Naive thymus-derived CD4-positive, alpha-beta T cell (primary cell): ENCODE measurements around the gene JUND. TPM values are rescaled to one million over a fixed set of nuclear protein-coding genes. Genes with fewer than 3 reads are reported as not detected.
A peak's percentile ranks its signal among the peaks of the same experiment; 100 is the strongest.

Experiments used
- ATAC-seq: fragments of 150-1000 bp; cut with Tn5 transposase; 2 replicates; pipeline ENCODE4 v1.10.0; 2021; ENCODE audit warnings: mild to moderate bottlenecking, moderate library complexity
- CTCF ChIA-PET: fragments of 350-600 bp; sonication (Branson Sonifier 250); formaldehyde crosslinking; loops from one replicate; lab custom pipeline; 2021; ENCODE audit warnings: antibody characterized with exemption; lab: Charles Lee
- POLR2A ChIA-PET: fragments of 350-600 bp; sonication (Branson Sonifier 250); formaldehyde crosslinking; loops from one replicate; lab custom pipeline; 2021; ENCODE audit warnings: antibody characterized with exemption, inconsistent platforms; lab: Charles Lee
- DNase-seq, 9 donors: peaks; one replicate each; pipeline versions ENCODE4 v3.0.0 to v3.0.0-alpha.2; 2020 to 2022; ENCODE audit warnings: mixed read lengths in 1 of 9
- H3K27ac ChIP-seq: one replicate; pipeline ENCODE4 v1.7.0; 2013; ENCODE audit warnings: mild to moderate bottlenecking, low read depth, low read length, moderate library complexity
- H3K27me3 ChIP-seq, 2 donors: one replicate each; pipeline ENCODE4 v1.7.0; 2013; ENCODE audit warnings: low read length in 2 of 2, mild to moderate bottlenecking in 2 of 2, moderate library complexity in 2 of 2; ENCODE audit not compliant: control insufficient read depth in 2 of 2, insufficient read depth in 2 of 2
- H3K36me3 ChIP-seq, 3 experiments: 1 replicate in 2 of 3; 2 replicates in 1 of 3; pipeline ENCODE4 v1.7.0; 2013; ENCODE audit warnings: low read length in 3 of 3, mild to moderate bottlenecking in 3 of 3, moderate library complexity in 1 of 3; ENCODE audit not compliant: insufficient read depth in 3 of 3, control insufficient read depth in 2 of 3
- H3K4me1 ChIP-seq, 2 donors: one replicate each; pipeline ENCODE4 v1.7.0; 2013; ENCODE audit warnings: low read length in 2 of 2, mild to moderate bottlenecking in 2 of 2, moderate library complexity in 1 of 2; ENCODE audit not compliant: control insufficient read depth in 2 of 2, insufficient read depth in 2 of 2
- H3K4me3 ChIP-seq: 2 replicates; pipeline ENCODE4 v1.7.0; 2013; ENCODE audit warnings: mild to moderate bottlenecking, low read length
- H3K9me3 ChIP-seq, 3 experiments: 1 replicate in 2 of 3; 2 replicates in 1 of 3; pipeline ENCODE4 v1.7.0; 2013; ENCODE audit warnings: low read length in 3 of 3; ENCODE audit not compliant: control insufficient read depth in 2 of 3
- H3K27ac Mint-ChIP-seq, 9 donors: one replicate each; pipeline ENCODE4 v1.8.0; 2020 to 2022; ENCODE audit warnings: mixed read lengths in 9 of 9, mild to moderate bottlenecking in 8 of 9, moderate library complexity in 5 of 9, inconsistent platforms in 2 of 9
- H3K27me3 Mint-ChIP-seq, 5 donors: one replicate each; pipeline ENCODE4 v1.8.0; 2021 to 2022; ENCODE audit warnings: mixed read lengths in 5 of 5, mild to moderate bottlenecking in 1 of 5
- H3K36me3 Mint-ChIP-seq, 5 donors: one replicate each; pipeline ENCODE4 v1.8.0; 2020 to 2022; ENCODE audit warnings: mixed read lengths in 5 of 5, mild to moderate bottlenecking in 3 of 5, inconsistent platforms in 1 of 5
- H3K4me1 Mint-ChIP-seq, 7 donors: one replicate each; pipeline ENCODE4 v1.8.0; 2020 to 2022; ENCODE audit warnings: mixed read lengths in 7 of 7, mild to moderate bottlenecking in 3 of 7, inconsistent platforms in 1 of 7
- H3K4me3 Mint-ChIP-seq, 10 donors: one replicate each; pipeline ENCODE4 v1.8.0; 2020 to 2022; ENCODE audit warnings: mild to moderate bottlenecking in 10 of 10, mixed read lengths in 10 of 10, moderate library complexity in 6 of 10, inconsistent platforms in 2 of 10
- H3K9me3 Mint-ChIP-seq, 11 donors: one replicate each; pipeline ENCODE4 v1.8.0; 2020 to 2022; ENCODE audit warnings: mixed read lengths in 11 of 11, mild to moderate bottlenecking in 4 of 11, inconsistent platforms in 1 of 11, moderate library complexity in 1 of 11
- intact Hi-C, 2 donors: fragments of 100-400 bp; cut with micrococcal nuclease; formaldehyde crosslinking; loops; one replicate each; pipeline ENCODE4 v1.15.1; 2023
- polyA plus RNA-seq, 2 donors: library from polyadenylated mRNA; unstranded; fragments of 300-500 nt; fragmentation: Illumina TruSeq; gene quantifications; one replicate each; pipeline ENCODE4 v1.2.3, GENCODE V29; 2021
- total RNA-seq, 6 experiments: library from RNA in 5 of 6; stranded (reverse) in 5 of 6; gene quantifications; 1 replicate in 5 of 6; 2 replicates in 1 of 6; pipeline ENCODE4 v1.2.3 and lab custom pipeline; 2021 to 2026

Gene JUND
- total and polyA plus RNA-seq, 7 experiments from 2014 or later: 29.0 to 1,360 (median 234) TPM

- intact Hi-C loops: loop anchor here in 1 of 2 donors (5.0 kb wide), 2 partner anchors 98 to 312 kb away; partner anchors contain the start of genes ARRDC2 and SSBP4
Observed at GRCh38 chr19:18319591-18320135, 38.2 kb upstream of the JUND start.

GRCh38 chr19:18317961-18318800, 36.8 kb upstream of the JUND start:
- no peaks in the 10 kb centered on the region for H3K27me3 Mint-ChIP-seq
- no peaks in the 10 kb centered on the region for H3K27me3 ChIP-seq
- ChIA-PET POLR2A (interaction anchor here (0.7 to 19.6 kb wide), 11 partner anchors 8 to 114 kb away, joined by 3 to 757 read pairs (median 6); partner anchors contain the start of genes IQCN, JUND and RAB3A), CTCF (interaction anchor here (0.6 to 3.7 kb wide), 6 partner anchors 10 to 111 kb away, joined by 3 to 29 read pairs (median 5); partner anchors contain the start of gene JUND)
- H3K27ac ChIP-seq: peak overlapping the region; percentile 78
- intact Hi-C loops: loop anchor here (1.0 kb wide), 2 partner anchors 14 to 27 kb away; no protein-coding TSS in a partner anchor
- H3K4me1 ChIP-seq: peaks cover 43 to 53% of the 10 kb centered on the region in 2 donors
- peaks cover 0 to 11% (median 0%) of the 10 kb centered on the region in 3 experiments for H3K36me3 ChIP-seq
- peaks cover 0 to 28% (median 0%) of the 10 kb centered on the region in 5 donors for H3K36me3 Mint-ChIP-seq
- no peaks in the 10 kb centered on the region for H3K9me3 ChIP-seq
- H3K27ac Mint-ChIP-seq: peak overlapping the region; percentile 73 to 95 (median 92)
- H3K4me3 ChIP-seq: peak overlapping the region; percentile 56
- peaks cover 40 to 66% (median 58%) of the 10 kb centered on the region in 7 donors for H3K4me1 Mint-ChIP-seq
- H3K4me3 Mint-ChIP-seq: peak overlapping the region; percentile 64 to 81 (median 74)
- ATAC-seq (peak; percentile 42), DNase-seq (peak in 8 of 9 donors; percentile 37 to 54 (median 43))
- no peaks in the 10 kb centered on the region for H3K9me3 Mint-ChIP-seq

More at GRCh38 chr19:18319591-18320135, 38.2 kb upstream of the JUND start:
- ATAC-seq (no peak), DNase-seq (no peak)
- peak overlapping the region; percentile 38 to 80 (median 73) for H3K4me3 Mint-ChIP-seq
- H3K9me3 Mint-ChIP-seq: no peaks in the 10 kb centered on the region
- H3K27me3 Mint-ChIP-seq: no peaks in the 10 kb centered on the region
- H3K9me3 ChIP-seq: no peaks in the 10 kb centered on the region
- H3K4me3 ChIP-seq: no peak overlapping the region
- ChIA-PET CTCF (interaction anchor here (1.1 to 3.7 kb wide), 4 partner anchors 15 to 41 kb away, joined by 3 to 81 read pairs (median 17); partner anchors contain the start of gene JUND), POLR2A (interaction anchor here (0.6 to 19.6 kb wide), 12 partner anchors 9 to 170 kb away, joined by 3 to 757 read pairs (median 7); partner anchors contain the start of genes IQCN, JUND and RAB3A)
- peaks cover 0 to 28% (median 0%) of the 10 kb centered on the region in 5 donors for H3K36me3 Mint-ChIP-seq
- peaks cover 51 to 63% of the 10 kb centered on the region in 2 donors for H3K4me1 ChIP-seq
- H3K27ac ChIP-seq: peak overlapping the region; percentile 94
- H3K36me3 ChIP-seq: peaks cover 0 to under 1% (median 0%) of the 10 kb centered on the region in 3 experiments
- no peaks in the 10 kb centered on the region for H3K27me3 ChIP-seq
- H3K4me1 Mint-ChIP-seq: peaks cover 47 to 71% (median 64%) of the 10 kb centered on the region in 7 donors
- peak overlapping the region; percentile 72 to 95 (median 89) for H3K27ac Mint-ChIP-seq

GRCh38 chr19:18313398-18313797, 32.0 kb upstream of the JUND start:
- peaks cover 0 to 52% (median 5%) of the 10 kb centered on the region in 3 experiments for H3K36me3 ChIP-seq
- no peak overlapping the region for H3K4me3 ChIP-seq
- Mint-ChIP-seq H3K36me3 (peaks cover 0 to 11% (median 0%) of the 10 kb centered on the region in 5 donors), H3K27ac (peak overlapping the region in 3 of 9 donors; percentile 5 to 28 (median 21)), H3K9me3 (no peaks in the 10 kb centered on the region), H3K4me3 (no peak overlapping the region), H3K27me3 (no peaks in the 10 kb centered on the region), H3K4me1 (peaks cover 11 to 40% (median 23%) of the 10 kb centered on the region in 7 donors)
- no peak for ATAC-seq
- POLR2A ChIA-PET: interaction anchor here (0.6 to 7.4 kb wide), 5 partner anchors 9 to 33 kb away, joined by 5 to 103 read pairs (median 14); partner anchors contain the start of genes JUND and LSM4
- DNase-seq: no peak
- no peaks in the 10 kb centered on the region for H3K27me3 ChIP-seq
- CTCF ChIA-PET: no interaction called here
- H3K27ac ChIP-seq: no peak overlapping the region
- intact Hi-C loops: no loop called here
- no peaks in the 10 kb centered on the region for H3K9me3 ChIP-seq
- peaks cover 9 to 13% of the 10 kb centered on the region in 2 donors for H3K4me1 ChIP-seq

- Mint-ChIP-seq H3K36me3 (peaks cover 0 to 11% (median under 1%) of the 10 kb centered on the region in 5 donors), H3K27me3 (no peaks in the 10 kb centered on the region), H3K27ac (peak overlapping the region in 1 of 9 donors; percentile 19), H3K9me3 (no peaks in the 10 kb centered on the region), H3K4me1 (peaks cover 4 to 35% (median 20%) of the 10 kb centered on the region in 7 donors), H3K4me3 (no peak overlapping the region)
- intact Hi-C loops: no loop called here
- H3K4me3 ChIP-seq: no peak overlapping the region
- no peak overlapping the region for H3K27ac ChIP-seq
- ChIA-PET POLR2A (interaction anchor here (0.6 to 7.4 kb wide), 5 partner anchors 9 to 280 kb away, joined by 6 to 103 read pairs (median 14); partner anchors contain the start of genes JUND and LSM4), CTCF (interaction anchor here (1.4 kb wide), 1 partner anchor 33 kb away, joined by 5 read pairs; no protein-coding TSS in a partner anchor)
- no peak for ATAC-seq
- H3K27me3 ChIP-seq: no peaks in the 10 kb centered on the region
- H3K9me3 ChIP-seq: no peaks in the 10 kb centered on the region
- DNase-seq: no peak
- peaks cover 0 to 15% of the 10 kb centered on the region in 2 donors for H3K4me1 ChIP-seq
- peaks cover 0 to 52% (median 5%) of the 10 kb centered on the region in 3 experiments for H3K36me3 ChIP-seq
Observed at GRCh38 chr19:18312092-18312534, 30.7 kb upstream of the JUND start.

GRCh38 chr19:18311502-18312091, 30.2 kb upstream of the JUND start:
- no peaks in the 10 kb centered on the region for H3K27me3 Mint-ChIP-seq

More at GRCh38 chr19:18311502-18312091, 30.2 kb upstream of the JUND start:
- intact Hi-C loops: no loop called here
- H3K36me3 Mint-ChIP-seq: peaks cover 0 to 11% (median 5%) of the 10 kb centered on the region in 5 donors
- POLR2A ChIA-PET: interaction anchor here (0.6 to 4.2 kb wide), 4 partner anchors 11 to 279 kb away, joined by 4 to 40 read pairs (median 10); partner anchors contain the start of genes JUND and LSM4
- no peak for ATAC-seq
- no peak for DNase-seq
- H3K4me3 ChIP-seq: no peak overlapping the region
- CTCF ChIA-PET: interaction anchor here (1.4 kb wide), 1 partner anchor 32 kb away, joined by 5 read pairs; no protein-coding TSS in a partner anchor
- H3K27ac Mint-ChIP-seq: no peak overlapping the region
- H3K36me3 ChIP-seq: peaks cover 0 to 52% (median 5%) of the 10 kb centered on the region in 3 experiments
- no peaks in the 10 kb centered on the region for H3K9me3 Mint-ChIP-seq
- H3K27me3 ChIP-seq: no peaks in the 10 kb centered on the region
- H3K27ac ChIP-seq: no peak overlapping the region
- H3K9me3 ChIP-seq: no peaks in the 10 kb centered on the region
- no peak overlapping the region for H3K4me3 Mint-ChIP-seq
- peaks cover 10 to 38% (median 24%) of the 10 kb centered on the region in 7 donors for H3K4me1 Mint-ChIP-seq
- H3K4me1 ChIP-seq: peaks cover under 1 to 17% of the 10 kb centered on the region in 2 donors
